ENCODE results near the gene RHD. TPM values are rescaled to one million over a fixed set of nuclear protein-coding genes. Genes with fewer than 3 reads are reported as not detected.
"Not testable (repeated sequence)": the region's sequence is repeated elsewhere in the genome, so short reads cannot be mapped to it uniquely, and the experiment has no call there.

Gene RHD
- total and polyA plus RNA-seq, 10 donors: 0.03 to 3.9 (median 1.6) TPM; not detected in 3

DNA sequence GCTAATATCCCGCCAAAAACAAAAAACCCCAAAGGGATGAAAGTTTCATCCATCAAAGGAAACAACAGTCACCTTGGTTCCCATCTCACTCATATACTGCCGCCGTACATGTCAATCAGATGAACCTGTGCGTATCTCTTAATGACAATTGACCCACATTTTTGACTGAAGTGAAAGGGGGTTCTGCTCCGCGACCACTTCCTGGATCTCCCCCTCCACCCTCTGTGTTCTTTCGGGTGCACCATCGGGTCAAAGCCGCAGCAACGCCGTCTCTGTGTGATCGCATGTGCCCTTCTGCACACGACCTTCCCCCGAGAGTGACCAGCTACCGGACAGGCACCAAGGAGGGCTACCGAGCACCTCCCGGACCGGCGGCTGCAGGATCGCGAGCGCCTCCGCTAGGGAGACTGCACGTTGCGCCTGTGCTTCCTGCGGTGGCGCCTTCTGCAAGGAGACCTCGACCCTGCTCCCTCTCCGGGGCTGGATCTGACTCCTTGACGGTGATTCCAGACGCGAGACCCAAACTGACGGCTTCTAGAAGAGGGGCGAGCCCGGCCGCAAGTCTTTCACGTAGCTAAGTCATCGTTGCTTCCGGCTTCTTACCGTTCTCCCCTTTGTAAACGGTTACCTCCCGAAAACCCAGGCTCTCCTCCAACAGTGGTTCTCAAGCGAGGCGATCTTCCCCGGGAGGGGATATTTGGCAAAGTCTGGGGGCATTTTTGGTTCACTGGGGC lies 5.6 kb upstream of the RHD start:
- TF ChIP-seq POLR2AphosphoS5 (IDR thresholded peaks at IDR 0.05): peak in 2 of 3 donors; percentile 27 to 38
- Histone ChIP-seq H3K27ac (peak overlapping the region in 4 of 8 donors; percentile 87 to 93 (median 90)), H3K36me3 (peaks cover 0 to 15% (median 0%) of the 10 kb centered on the region in 6 donors), H3K4me3 (peak overlapping the region in 7 of 8 donors; percentile 27 to 69 (median 54)), H3K4me1 (peaks cover 0 to 20% (median 0%) of the 10 kb centered on the region in 6 donors)
- intact Hi-C loops (cut with DNase I; ENCODE audit: low total_unique reads); H3K27me3 ChIP-seq (replicated peaks in 1 of 7); H3K9me3 ChIP-seq: not testable (repeated sequence)
- peak; percentile 80 for DNase-seq
- 0 to 1% (median 1%) methylated on average over 12 to 25 of the region's 45 CpGs for WGBS, 5 donors

- H3K4me3 ChIP-seq: peak overlapping the region in 7 of 8 donors; percentile 33 to 69 (median 54)
- peak overlapping the region in 7 of 8 donors; percentile 65 to 93 (median 87) for H3K27ac ChIP-seq
- H3K27me3 ChIP-seq (replicated peaks in 1 of 7); H3K9me3 ChIP-seq; intact Hi-C loops (cut with DNase I; ENCODE audit: low total_unique reads); H3K36me3 ChIP-seq: not testable (repeated sequence)
- peak; percentile 91 for DNase-seq
- H3K4me1 ChIP-seq: peaks cover 0 to 16% (median 0%) of the 10 kb centered on the region in 6 donors
- TF ChIP-seq POLR2AphosphoS5 (IDR thresholded peaks at IDR 0.05): peak; percentile 57 to 90 (median 86)
- WGBS, 5 donors: 0 to 1% (median 0%) methylated on average over 27 to 38 of the region's 56 CpGs
Measured at GRCh38 chr1:25267288-25268142, 4.8 kb upstream of the RHD start.

GRCh38 chr1:25268143-25268760 lies 4.1 kb upstream of the RHD start:
- Histone ChIP-seq H3K27ac (peak overlapping the region in 7 of 8 donors; percentile 65 to 93 (median 87)), H3K4me3 (peak overlapping the region in 6 of 8 donors; percentile 34 to 69 (median 57)), H3K4me1 (peaks cover 0 to 15% (median 0%) of the 10 kb centered on the region in 6 donors)
- DNase-seq; H3K27me3 ChIP-seq (replicated peaks in 1 of 7); intact Hi-C loops (cut with DNase I; ENCODE audit: low total_unique reads); H3K9me3 ChIP-seq; H3K36me3 ChIP-seq: not testable (repeated sequence)
- WGBS, 5 donors: 23 to 33% (median 25%) methylated on average over 14 of the region's 14 CpGs

DNA sequence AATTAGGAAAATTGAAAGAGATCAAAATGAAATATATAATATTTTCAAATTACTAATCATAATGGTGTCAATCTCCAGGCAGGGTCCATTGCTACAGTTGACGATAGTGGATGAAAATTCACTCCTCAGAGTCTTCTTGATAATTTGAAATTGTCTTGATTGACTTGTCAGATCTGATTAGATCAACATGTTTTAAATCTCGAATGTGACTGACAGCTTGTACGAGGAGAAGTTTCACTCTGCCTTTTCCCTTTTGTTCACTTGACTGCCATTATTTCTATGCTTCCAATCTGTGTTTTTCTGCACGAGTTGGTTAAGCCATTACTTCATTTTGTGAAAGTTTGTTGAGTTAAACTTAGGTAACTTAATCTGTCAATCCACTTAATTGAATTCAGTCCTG lies 3.3 kb downstream of the RHD start:
- H3K4me1 ChIP-seq; H3K27ac ChIP-seq; H3K36me3 ChIP-seq; intact Hi-C loops (cut with DNase I; ENCODE audit: low total_unique reads); DNase-seq; H3K4me3 ChIP-seq; H3K9me3 ChIP-seq; H3K27me3 ChIP-seq (replicated peaks in 1 of 7): not testable (repeated sequence)
- WGBS, 5 donors: 63 to 90% (median 84%) methylated on average over 4 of the region's 4 CpGs

DNA sequence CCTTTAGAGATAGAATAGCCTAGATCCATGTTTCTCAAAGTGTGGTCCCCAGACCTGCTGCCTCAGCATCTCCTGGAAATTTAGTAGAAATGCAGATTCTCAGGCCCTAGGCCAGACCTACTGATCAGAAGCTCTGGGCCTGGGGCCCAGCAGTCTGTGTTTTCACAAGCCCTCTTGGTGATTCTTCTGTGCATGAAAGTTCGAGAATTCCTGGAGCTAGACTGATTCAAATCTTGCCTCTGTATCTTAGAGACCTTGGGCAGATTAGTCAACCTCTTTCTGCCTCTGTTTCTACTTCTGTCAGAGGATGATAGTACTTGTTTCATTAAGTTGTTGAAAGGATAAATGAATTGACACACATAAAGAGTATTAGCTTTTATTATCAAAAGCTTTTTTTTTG lies 5.0 kb downstream of the RHD start:
- H3K27me3 ChIP-seq (replicated peaks in 1 of 7); H3K4me1 ChIP-seq; H3K36me3 ChIP-seq; H3K27ac ChIP-seq; intact Hi-C loops (cut with DNase I; ENCODE audit: low total_unique reads); H3K4me3 ChIP-seq; DNase-seq; H3K9me3 ChIP-seq: not testable (repeated sequence)
- 63 to 96% (median 90%) methylated on average over 1 of the region's 1 CpG for WGBS, 5 donors

GRCh38 chr1:25278358-25278757 lies 6.0 kb downstream of the RHD start:
- 66 to 88% (median 80%) methylated on average over 1 to 2 of the region's 2 CpGs for whole genome bisulfite sequencing, 5 donors

GRCh38 chr1:25278790-25279189 lies 6.5 kb downstream of the RHD start:
- H3K36me3 ChIP-seq; H3K27ac ChIP-seq; H3K27me3 ChIP-seq (replicated peaks in 1 of 7); H3K9me3 ChIP-seq; H3K4me3 ChIP-seq; intact Hi-C loops (cut with DNase I; ENCODE audit: low total_unique reads); DNase-seq; H3K4me1 ChIP-seq: not testable (repeated sequence)
- 79 to 90% (median 83%) methylated on average over 2 to 6 of the region's 8 CpGs for WGBS, 5 donors

More at GRCh38 chr1:25278358-25278757, 6.0 kb downstream of the RHD start:
- H3K4me3 ChIP-seq; H3K9me3 ChIP-seq; intact Hi-C loops (cut with DNase I; ENCODE audit: low total_unique reads); H3K27ac ChIP-seq; H3K27me3 ChIP-seq (replicated peaks in 1 of 7); DNase-seq; H3K36me3 ChIP-seq; H3K4me1 ChIP-seq: not testable (repeated sequence)

DNA sequence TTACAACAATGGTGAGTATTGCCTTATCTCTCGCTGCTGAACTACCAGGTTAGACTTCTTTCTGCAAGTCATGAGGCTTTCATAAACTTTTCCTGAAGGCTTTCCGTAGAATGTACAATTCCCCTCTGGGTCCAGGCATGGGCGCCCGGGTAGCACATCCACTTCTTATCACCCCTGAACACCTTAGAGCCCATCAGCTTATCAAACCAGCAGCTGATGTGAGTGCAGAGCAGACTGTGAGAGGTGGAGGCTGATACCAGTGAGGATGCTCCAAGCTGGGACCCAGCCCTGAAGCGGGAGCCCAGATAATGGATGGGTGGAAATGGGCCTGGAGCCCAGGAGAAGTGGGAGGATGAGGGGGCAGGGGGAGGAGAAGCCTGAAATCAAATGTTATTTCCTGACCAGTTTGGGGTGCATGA lies 7.4 kb downstream of the RHD start:
- H3K36me3 ChIP-seq; H3K4me1 ChIP-seq; DNase-seq; H3K4me3 ChIP-seq; H3K9me3 ChIP-seq; intact Hi-C loops (cut with DNase I; ENCODE audit: low total_unique reads); H3K27me3 ChIP-seq (replicated peaks in 1 of 7); H3K27ac ChIP-seq: not testable (repeated sequence)
- WGBS, 5 donors: 48 to 88% (median 66%) methylated on average over 3 to 4 of the region's 5 CpGs

DNA sequence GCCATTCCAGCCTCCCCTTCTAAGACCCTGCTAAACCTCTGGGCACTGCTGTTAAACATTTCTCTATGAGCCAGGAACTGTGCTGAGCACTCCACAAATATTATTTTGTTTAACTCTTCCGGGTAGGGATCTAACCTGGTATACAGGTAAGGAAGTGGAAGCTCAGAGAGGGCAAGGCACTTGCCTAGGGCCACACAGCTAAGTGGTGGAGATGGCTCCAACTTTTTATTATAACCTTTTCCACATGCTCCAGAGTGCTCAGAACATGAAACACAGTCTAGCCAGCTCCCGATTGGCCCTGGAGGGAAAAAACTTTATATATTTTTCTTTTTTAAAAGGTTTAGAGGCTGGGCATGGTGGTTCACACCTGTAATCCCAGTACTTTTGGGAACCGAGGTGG lies 13.6 kb downstream of the RHD start:
- H3K4me1 ChIP-seq; H3K9me3 ChIP-seq; H3K36me3 ChIP-seq; H3K4me3 ChIP-seq; H3K27ac ChIP-seq; DNase-seq; intact Hi-C loops (cut with DNase I; ENCODE audit: low total_unique reads); H3K27me3 ChIP-seq (replicated peaks in 1 of 7): not testable (repeated sequence)
- 85 to 93% (median 89%) methylated on average over 3 of the region's 3 CpGs for WGBS, 5 donors

DNA sequence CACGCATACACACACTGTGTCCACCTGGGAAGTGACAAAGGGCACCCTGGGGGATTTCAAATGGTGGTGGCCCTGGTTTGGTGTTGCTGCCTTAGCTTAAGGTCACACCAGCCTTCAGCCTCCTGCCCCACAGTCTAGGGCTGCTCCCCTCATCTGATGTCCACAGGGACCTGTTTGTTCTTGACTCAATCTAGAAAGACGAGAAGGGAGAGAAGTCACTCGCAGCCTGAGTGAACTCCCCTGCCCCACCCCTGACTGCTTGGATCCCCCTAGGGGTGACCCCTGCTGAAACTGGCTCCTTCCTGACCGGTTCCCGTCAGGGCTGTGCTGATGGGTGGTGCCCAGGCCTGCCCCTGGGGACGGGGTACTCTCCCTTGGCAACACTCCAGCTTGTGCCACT lies 14.9 kb downstream of the RHD start:
- 54 to 83% (median 65%) methylated on average over 3 to 5 of the region's 6 CpGs for WGBS, 5 donors
- intact Hi-C loops (cut with DNase I; ENCODE audit: low total_unique reads): not testable (repeated sequence)

More for the DNA sequence above, 14.9 kb downstream of the RHD start:
- not testable (repeated sequence) for H3K4me1 ChIP-seq; H3K27me3 ChIP-seq (replicated peaks in 1 of 7); H3K9me3 ChIP-seq; H3K4me3 ChIP-seq; H3K27ac ChIP-seq; DNase-seq; H3K36me3 ChIP-seq

All from spleen (tissue), 11 donors.